SK-N-MC (cell line): ENCODE measurements around the gene IMMP2L.

Experiments used
- DNase-seq: peaks from one replicate; pipeline ENCODE4 v3.0.0-alpha.2; 2011; ENCODE audit warnings: low read depth, low spot score
- H3K27ac ChIP-seq: fragments of 200-600 bp; sonication (generic); 2 replicates; pipeline ENCODE4 v1.5.1; 2016; ENCODE audit warnings: mixed run types
- H3K36me3 ChIP-seq: fragments of 200-600 bp; sonication (generic); 2 replicates; pipeline ENCODE4 v1.6.1; 2017; ENCODE audit warnings: antibody characterized with exemption, low read length, mixed read lengths; ENCODE audit not compliant: insufficient read depth
- H3K4me3 ChIP-seq: fragments of 200-600 bp; sonication (generic); 2 replicates; pipeline ENCODE4 v1.5.1; 2016
- H3K9ac ChIP-seq: fragments of 200-600 bp; sonication (generic); 2 replicates; pipeline ENCODE4 v1.8.0; 2017; ENCODE audit warnings: mixed run types, mixed read lengths; ENCODE audit not compliant: insufficient read length
- H3K9me3 ChIP-seq: fragments of 200-600 bp; sonication (generic); 2 replicates; pipeline ENCODE4 v1.6.1; 2017; ENCODE audit warnings: low read depth, mild to moderate bottlenecking, antibody characterized with exemption, low read length, moderate library complexity, mixed read lengths
- EZH2 ChIP-seq: fragments of 200-600 bp; sonication (generic); IDR thresholded peaks from one replicate; pipeline ENCODE4 v1.6.1; 2017; ENCODE audit warnings: antibody characterized with exemption
- FOXP2 ChIP-seq: optimal IDR thresholded peaks from 2 replicates; pipeline ENCODE3; 2011; ENCODE audit warnings: mild to moderate bottlenecking, moderate library complexity; ENCODE audit not compliant: insufficient read depth; ENCODE audit errors: extremely low read length, control extremely low read depth
- POLR2AphosphoS5 ChIP-seq: IDR thresholded peaks from 2 replicates; pipeline ENCODE4 v1.6.1; 2012; ENCODE audit warnings: mild to moderate bottlenecking, low read depth, low read length, borderline replicate concordance

IMMP2L gene

DNA sequence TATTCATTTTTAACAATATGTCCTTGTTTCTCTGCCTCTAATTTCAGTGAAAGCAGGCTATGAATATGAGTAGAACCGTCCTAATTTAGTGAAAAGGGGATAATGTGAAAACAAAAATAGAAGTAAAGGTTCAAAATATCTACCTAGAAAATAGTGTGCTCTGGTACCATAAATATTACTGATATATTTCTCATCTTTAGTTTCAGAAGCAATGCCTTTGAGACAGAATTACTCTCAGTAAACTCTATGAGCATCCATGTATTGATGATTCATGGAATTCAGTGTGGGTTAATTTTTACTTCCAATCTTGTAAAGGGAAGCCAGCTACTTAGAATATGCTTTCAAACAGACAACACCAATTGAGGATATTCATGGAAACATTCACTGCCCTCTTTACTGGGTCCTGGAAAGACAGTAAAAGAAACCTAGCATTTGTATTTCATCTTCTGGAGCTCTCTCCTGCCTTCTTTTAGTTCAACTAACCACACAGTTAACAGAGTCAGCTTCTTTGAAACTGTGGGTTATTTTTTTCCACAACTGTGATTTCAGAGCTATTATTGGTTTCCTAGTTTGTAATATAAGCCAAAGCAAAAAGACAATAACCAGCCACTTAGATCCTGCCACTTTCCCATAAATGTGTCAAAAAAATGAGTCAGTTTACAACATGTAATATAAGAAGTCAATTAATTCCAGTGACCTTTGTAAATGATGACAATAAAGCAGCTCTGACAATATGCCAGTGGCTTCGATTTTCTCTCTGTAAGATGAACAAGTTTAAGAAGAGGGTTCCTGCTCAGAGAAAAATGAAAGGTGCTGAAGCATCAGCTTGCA, 469.7 kb downstream of the IMMP2L start:
- TF ChIP-seq FOXP2 (no peak), EZH2 (no peak), POLR2AphosphoS5 (no peak)
- Histone ChIP-seq H3K9ac (no peak overlapping the region), H3K36me3 (no peaks in the 10 kb centered on the region), H3K9me3 (no peaks in the 10 kb centered on the region), H3K27ac (no peak overlapping the region), H3K4me3 (no peak overlapping the region)
- no peak for DNase-seq

DNA sequence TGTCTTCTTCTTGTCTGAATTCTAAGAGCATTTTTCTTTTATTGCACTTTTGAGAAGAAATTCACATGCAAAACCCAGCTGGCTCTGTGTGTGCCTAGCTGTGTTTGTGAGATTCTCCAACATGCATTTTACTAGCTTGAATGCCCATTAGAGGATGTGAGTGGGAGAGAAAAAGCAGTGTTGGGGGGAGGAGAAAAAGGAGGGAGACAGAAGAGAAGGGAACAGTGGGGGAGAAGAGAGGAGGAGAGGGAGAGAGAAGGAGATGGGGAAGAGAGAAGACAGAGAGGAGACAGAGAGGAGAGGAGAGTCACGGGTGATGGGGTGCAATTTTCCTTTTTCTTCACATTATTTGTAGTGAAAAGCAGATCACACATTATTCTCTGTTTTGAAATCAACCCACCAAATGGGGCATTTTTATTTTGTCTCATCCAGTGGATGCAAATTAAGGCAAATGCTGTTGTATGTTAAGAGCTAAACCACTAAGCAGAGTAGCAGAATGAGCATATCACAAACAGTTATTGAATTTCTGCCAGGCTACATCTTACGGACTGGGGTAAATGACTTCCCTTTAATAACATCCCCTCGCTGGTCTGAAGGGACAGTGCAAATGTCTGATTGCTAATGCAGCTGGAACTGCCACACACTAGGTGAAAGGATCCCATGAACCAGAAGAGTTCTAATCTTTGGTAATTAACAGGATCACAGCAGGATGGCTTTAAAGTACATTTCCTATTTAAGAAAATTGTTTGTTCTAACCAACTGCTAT, 470.5 kb downstream of the IMMP2L start:
- Histone ChIP-seq H3K9me3 (no peaks in the 10 kb centered on the region), H3K9ac (no peak overlapping the region), H3K27ac (no peak overlapping the region), H3K36me3 (no peaks in the 10 kb centered on the region), H3K4me3 (no peak overlapping the region)
- no peak for DNase-seq
- TF ChIP-seq FOXP2 (no peak), EZH2 (no peak), POLR2AphosphoS5 (no peak)

DNA sequence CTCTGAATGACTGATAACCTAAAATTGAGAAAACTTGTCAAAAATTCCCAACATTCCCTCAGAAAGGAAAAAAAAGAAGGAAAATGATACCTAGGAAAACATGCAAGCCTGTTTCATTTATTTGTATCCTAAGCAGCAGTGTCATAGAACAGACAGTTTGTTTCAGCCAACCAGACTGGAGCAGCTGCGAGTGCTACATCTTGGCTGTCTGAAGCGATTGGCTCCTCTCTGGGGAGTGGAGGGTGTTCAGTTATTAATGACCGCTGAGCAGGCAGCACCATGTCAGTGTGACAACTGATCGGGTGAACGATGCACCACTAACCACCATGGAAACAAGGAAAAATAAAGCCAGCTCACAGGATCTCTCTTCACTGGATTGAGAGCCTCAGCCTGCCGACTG, 471.4 kb downstream of the IMMP2L start, which contains the start of gene LRRN3:
Gene LRRN3, plus strand, starts transcription at position 282 of the 400 bp plus-strand sequence. CDS start 31,646 bp downstream, outside the sequence.
- TF ChIP-seq POLR2AphosphoS5 (no peak), FOXP2 (no peak), EZH2 (no peak)
- no peak within 1 kb of the TSS for H3K4me3 ChIP-seq
- H3K27ac ChIP-seq: no peak within 1 kb of the TSS
- H3K36me3 ChIP-seq: no peaks in the 10 kb centered on the region
- H3K9me3 ChIP-seq: no peaks in the 10 kb centered on the region
- no peak within 1 kb of the TSS for H3K9ac ChIP-seq
- DNase-seq: no peak

DNA sequence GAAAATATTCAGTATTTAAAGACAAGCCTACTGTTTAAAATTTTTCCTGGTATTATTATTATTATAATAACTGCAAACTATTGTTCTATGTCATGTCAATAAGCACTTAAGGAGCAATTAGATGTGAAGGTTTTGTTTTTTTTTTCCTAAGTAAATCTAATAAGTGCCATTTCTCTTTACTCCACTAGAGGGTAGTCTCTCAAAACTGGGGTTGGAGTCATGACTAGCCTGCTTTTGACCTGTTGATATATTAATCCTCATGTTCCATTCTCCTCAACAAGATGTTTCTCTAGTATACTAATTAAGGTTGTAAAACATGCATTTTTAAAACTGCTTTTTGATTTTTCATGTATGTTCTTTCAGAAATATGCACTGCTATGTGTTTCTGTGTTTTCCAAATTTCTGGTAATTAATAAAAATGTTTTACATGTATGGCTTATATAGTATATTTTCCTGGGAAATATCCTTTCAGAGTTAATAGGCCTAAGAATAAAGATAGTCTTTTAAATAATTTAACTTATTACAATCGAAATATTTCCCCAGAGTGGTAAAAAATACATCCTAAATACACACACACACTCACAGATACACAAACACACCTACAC, 472.4 kb downstream of the IMMP2L start:
- H3K9me3 ChIP-seq: no peaks in the 10 kb centered on the region
- H3K4me3 ChIP-seq: no peak overlapping the region
- no peak for DNase-seq
- H3K9ac ChIP-seq: no peak overlapping the region
- H3K27ac ChIP-seq: no peak overlapping the region
- no peaks in the 10 kb centered on the region for H3K36me3 ChIP-seq
- TF ChIP-seq EZH2: no peak
- no peak for TF ChIP-seq POLR2AphosphoS5
- no peak for TF ChIP-seq FOXP2

DNA sequence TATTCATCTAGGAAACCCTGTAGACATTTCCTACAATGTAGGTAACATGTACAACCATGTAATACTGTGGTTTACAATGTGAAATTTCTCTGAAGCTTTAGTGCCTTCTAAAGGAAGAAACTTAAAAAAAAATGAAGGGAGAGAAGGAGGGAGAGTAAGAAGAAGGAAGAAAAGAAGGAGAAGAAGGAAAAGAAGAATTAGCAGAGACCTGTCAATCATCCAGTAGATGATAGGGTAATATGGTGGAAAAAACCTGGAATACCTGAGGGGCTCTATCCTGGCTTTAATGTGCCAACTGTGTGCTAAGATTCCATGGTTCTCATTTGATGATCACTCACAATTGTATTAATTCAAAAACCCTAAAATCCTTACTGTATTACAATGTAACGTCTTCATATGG, 474.0 kb downstream of the IMMP2L start:
- TF ChIP-seq FOXP2 (no peak), EZH2 (no peak)
- H3K4me3 ChIP-seq: no peak overlapping the region
- no peak overlapping the region for H3K9ac ChIP-seq
- H3K27ac ChIP-seq: no peak overlapping the region
- H3K36me3 ChIP-seq: no peaks in the 10 kb centered on the region
- H3K9me3 ChIP-seq: no peaks in the 10 kb centered on the region
- DNase-seq: no peak

DNA sequence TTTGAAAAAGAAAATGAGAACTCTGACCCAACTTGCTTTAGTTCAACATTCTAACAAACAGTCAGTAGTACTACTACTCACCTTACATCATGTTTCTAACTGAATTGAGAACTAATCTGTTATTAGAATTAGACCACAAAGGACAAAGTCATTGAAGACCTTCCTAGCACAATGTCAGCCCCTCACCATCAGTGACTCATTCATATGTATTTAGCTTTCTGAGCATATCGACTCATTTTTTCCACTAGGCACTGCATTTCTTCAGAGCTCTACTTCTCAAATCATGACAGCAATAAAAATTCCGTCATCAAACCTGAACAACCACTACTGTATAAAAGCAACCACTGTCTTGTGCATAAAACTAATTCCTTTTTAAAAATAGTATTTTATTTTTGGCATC, 475.8 kb downstream of the IMMP2L start:
- no peak for TF ChIP-seq EZH2
- TF ChIP-seq FOXP2: no peak
- no peak for TF ChIP-seq POLR2AphosphoS5
- no peaks in the 10 kb centered on the region for H3K9me3 ChIP-seq
- DNase-seq: no peak

DNA sequence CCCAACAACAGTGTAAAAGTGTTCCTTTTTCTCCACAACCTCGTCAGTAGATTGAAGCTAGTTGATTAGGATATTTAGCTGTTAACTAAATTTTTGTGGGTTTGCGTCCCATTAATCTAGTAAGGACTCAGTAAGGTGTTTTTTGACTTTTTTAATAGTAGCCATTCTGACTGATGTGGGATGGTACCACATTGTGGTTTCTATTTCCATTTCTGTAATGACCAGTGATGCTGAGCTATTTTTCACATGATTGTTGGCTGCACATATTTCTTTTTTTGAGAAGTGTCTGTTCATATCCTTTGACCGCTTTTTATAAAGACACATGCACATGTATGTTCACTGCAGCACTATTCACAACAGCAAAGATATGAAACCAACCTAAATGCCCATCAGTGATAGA, 476.9 kb downstream of the IMMP2L start:
- TF ChIP-seq EZH2: no peak
- TF ChIP-seq POLR2AphosphoS5: no peak
- TF ChIP-seq FOXP2: no peak
- H3K9me3 ChIP-seq: no peaks in the 10 kb centered on the region
- H3K4me3 ChIP-seq: no peak overlapping the region
- H3K27ac ChIP-seq: no peak overlapping the region
- no peaks in the 10 kb centered on the region for H3K36me3 ChIP-seq
- no peak for DNase-seq
- no peak overlapping the region for H3K9ac ChIP-seq

More for the DNA sequence above, 475.8 kb downstream of the IMMP2L start:
- Histone ChIP-seq H3K4me3 (no peak overlapping the region), H3K27ac (no peak overlapping the region), H3K36me3 (no peaks in the 10 kb centered on the region), H3K9ac (no peak overlapping the region)

DNA sequence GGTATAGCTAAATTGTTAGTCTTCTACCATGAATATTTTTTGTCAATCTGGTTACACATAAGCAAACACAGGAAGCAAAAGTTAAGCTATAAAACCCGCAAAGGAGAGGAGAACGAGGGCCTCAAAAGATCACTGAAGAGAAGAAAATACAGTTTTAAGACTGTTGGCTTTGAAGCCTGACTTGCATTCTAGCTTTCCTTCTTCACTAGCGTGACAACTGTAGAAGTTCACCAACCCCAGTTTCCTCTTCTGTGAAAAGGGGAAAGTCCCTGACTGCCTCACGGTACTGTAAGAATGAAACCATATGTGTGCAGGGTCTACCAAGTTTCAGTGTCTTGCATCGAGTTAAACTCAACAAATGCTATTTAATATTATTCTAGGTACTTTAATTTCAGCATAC, 478.9 kb downstream of the IMMP2L start:
- Histone ChIP-seq H3K27ac (peak overlapping the region; percentile 96), H3K9me3 (no peaks in the 10 kb centered on the region), H3K9ac (peak overlapping the region; percentile 59), H3K36me3 (no peaks in the 10 kb centered on the region), H3K4me3 (peak overlapping the region; percentile 70)
- TF ChIP-seq EZH2: no peak
- TF ChIP-seq POLR2AphosphoS5: no peak
- no peak for TF ChIP-seq FOXP2
- peak; percentile 63 for DNase-seq
